SK-N-SH treated with all-trans-retinoic acid at 6 μM for 48 hours (cell line): Measurements from ENCODE around the gene EMSY.
A peak's percentile ranks its signal among the peaks of the same experiment; 100 is the strongest.

Source experiments
- ATAC-seq: fragments of 200-7000 bp; cut with Tn5 transposase; 3 replicates; pipeline ENCODE4 v1.9.1; 2020; ENCODE audit warnings: mild to moderate bottlenecking, moderate library complexity
- ARNTL ChIP-seq: fragments of 450-650 bp; formaldehyde crosslinking; IDR thresholded peaks from 2 replicates; pipeline ENCODE4 v1.5.0; 2020; ENCODE audit warnings: low read depth, mild to moderate bottlenecking, moderate library complexity, borderline replicate concordance
- CSDC2 ChIP-seq: fragments of 250-450 bp; sonication (Bioruptor Pico); IDR thresholded peaks from 2 replicates; pipeline ENCODE4 v1.5.0; 2020; ENCODE audit warnings: mild to moderate bottlenecking, moderate library complexity
- ESRRG ChIP-seq: fragments of 250-450 bp; sonication (Bioruptor Pico); IDR thresholded peaks from 2 replicates; pipeline ENCODE4 v1.6.1; 2021; ENCODE audit warnings: mild to moderate bottlenecking
- GLIS3 ChIP-seq: fragments of 250-450 bp; sonication (Bioruptor Pico); IDR thresholded peaks from 2 replicates; pipeline ENCODE4 v1.5.0; 2020; ENCODE audit warnings: mild to moderate bottlenecking, moderate library complexity
- PPARA ChIP-seq: fragments of 250-450 bp; sonication (Bioruptor Pico); IDR thresholded peaks from 2 replicates; pipeline ENCODE4 v1.5.0; 2020; ENCODE audit warnings: mild to moderate bottlenecking, borderline replicate concordance
- TCF4 ChIP-seq: fragments of 250-450 bp; sonication (Bioruptor Pico); IDR thresholded peaks from 2 replicates; pipeline ENCODE4 v1.8.0; 2021; ENCODE audit warnings: mild to moderate bottlenecking, moderate library complexity, borderline replicate concordance
- ZFP3 ChIP-seq: fragments of 250-450 bp; sonication (Bioruptor Pico); IDR thresholded peaks from 2 replicates; pipeline ENCODE4 v1.5.0; 2020; ENCODE audit warnings: mild to moderate bottlenecking, moderate library complexity
- ZFP30 ChIP-seq: fragments of 450-650 bp; formaldehyde crosslinking; IDR thresholded peaks from 2 replicates; pipeline ENCODE4 v1.5.0; 2022; ENCODE audit warnings: mild to moderate bottlenecking, moderate library complexity
- TF ChIP-seq, protein P1 (sequence below): fragments of 250-450 bp; sonication (Bioruptor Pico); IDR thresholded peaks from 2 replicates; pipeline ENCODE4 v1.5.0; 2020; ENCODE audit warnings: mild to moderate bottlenecking, moderate library complexity
- TF ChIP-seq, protein P2 (sequence below): fragments of 250-450 bp; sonication (Bioruptor Pico); IDR thresholded peaks from 2 replicates; pipeline ENCODE4 v1.8.0; 2020; ENCODE audit warnings: mild to moderate bottlenecking, moderate library complexity, borderline replicate concordance
- TF ChIP-seq, protein P3 (sequence below): fragments of 250-450 bp; sonication (Bioruptor Pico); IDR thresholded peaks from 2 replicates; pipeline ENCODE4 v1.5.1; 2020; ENCODE audit warnings: low read depth, mild to moderate bottlenecking, moderate library complexity

The EMSY gene

DNA sequence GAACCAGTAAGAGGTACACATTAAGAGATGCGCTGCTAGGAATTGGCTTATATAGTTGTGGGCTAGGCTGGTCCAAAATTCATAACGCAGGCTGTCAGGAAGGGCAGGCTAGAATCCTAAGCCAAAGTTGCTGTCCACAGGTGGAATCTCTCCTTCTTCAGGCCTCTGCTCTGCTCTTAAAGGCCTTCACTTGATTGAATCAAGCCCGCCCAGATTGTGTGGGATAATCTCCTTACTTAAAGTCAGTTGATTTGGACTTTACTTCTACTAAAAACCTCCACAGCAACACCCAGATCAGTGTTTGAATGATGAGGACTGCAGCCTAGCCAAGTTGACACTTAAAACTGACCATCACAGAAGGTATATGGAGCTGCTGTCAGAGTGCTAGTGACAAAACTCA lies 156.9 kb downstream of the EMSY start:
- ATAC-seq: no peak
- TF ChIP-seq CSDC2 (CRISPR knock-in tag): no peak
- TF ChIP-seq GLIS3: no peak
- TF ChIP-seq ARNTL (CRISPR knock-in tag): no peak
- TF ChIP-seq ESRRG (CRISPR knock-in tag): no peak
- TF ChIP-seq ZFP3 (CRISPR knock-in tag): no peak
- TF ChIP-seq ZFP30: no peak
- TF ChIP-seq, protein P1, sequence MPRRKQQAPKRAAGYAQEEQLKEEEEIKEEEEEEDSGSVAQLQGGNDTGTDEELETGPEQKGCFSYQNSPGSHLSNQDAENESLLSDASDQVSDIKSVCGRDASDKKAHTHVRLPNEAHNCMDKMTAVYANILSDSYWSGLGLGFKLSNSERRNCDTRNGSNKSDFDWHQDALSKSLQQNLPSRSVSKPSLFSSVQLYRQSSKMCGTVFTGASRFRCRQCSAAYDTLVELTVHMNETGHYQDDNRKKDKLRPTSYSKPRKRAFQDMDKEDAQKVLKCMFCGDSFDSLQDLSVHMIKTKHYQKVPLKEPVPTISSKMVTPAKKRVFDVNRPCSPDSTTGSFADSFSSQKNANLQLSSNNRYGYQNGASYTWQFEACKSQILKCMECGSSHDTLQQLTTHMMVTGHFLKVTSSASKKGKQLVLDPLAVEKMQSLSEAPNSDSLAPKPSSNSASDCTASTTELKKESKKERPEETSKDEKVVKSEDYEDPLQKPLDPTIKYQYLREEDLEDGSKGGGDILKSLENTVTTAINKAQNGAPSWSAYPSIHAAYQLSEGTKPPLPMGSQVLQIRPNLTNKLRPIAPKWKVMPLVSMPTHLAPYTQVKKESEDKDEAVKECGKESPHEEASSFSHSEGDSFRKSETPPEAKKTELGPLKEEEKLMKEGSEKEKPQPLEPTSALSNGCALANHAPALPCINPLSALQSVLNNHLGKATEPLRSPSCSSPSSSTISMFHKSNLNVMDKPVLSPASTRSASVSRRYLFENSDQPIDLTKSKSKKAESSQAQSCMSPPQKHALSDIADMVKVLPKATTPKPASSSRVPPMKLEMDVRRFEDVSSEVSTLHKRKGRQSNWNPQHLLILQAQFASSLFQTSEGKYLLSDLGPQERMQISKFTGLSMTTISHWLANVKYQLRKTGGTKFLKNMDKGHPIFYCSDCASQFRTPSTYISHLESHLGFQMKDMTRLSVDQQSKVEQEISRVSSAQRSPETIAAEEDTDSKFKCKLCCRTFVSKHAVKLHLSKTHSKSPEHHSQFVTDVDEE (CRISPR knock-in tag): no peak
- TF ChIP-seq TCF4 (CRISPR knock-in tag): no peak
- TF ChIP-seq, protein P2, sequence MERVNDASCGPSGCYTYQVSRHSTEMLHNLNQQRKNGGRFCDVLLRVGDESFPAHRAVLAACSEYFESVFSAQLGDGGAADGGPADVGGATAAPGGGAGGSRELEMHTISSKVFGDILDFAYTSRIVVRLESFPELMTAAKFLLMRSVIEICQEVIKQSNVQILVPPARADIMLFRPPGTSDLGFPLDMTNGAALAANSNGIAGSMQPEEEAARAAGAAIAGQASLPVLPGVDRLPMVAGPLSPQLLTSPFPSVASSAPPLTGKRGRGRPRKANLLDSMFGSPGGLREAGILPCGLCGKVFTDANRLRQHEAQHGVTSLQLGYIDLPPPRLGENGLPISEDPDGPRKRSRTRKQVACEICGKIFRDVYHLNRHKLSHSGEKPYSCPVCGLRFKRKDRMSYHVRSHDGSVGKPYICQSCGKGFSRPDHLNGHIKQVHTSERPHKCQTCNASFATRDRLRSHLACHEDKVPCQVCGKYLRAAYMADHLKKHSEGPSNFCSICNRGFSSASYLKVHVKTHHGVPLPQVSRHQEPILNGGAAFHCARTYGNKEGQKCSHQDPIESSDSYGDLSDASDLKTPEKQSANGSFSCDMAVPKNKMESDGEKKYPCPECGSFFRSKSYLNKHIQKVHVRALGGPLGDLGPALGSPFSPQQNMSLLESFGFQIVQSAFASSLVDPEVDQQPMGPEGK (CRISPR knock-in tag): no peak
- TF ChIP-seq PPARA (CRISPR knock-in tag): no peak
- TF ChIP-seq, protein P3, sequence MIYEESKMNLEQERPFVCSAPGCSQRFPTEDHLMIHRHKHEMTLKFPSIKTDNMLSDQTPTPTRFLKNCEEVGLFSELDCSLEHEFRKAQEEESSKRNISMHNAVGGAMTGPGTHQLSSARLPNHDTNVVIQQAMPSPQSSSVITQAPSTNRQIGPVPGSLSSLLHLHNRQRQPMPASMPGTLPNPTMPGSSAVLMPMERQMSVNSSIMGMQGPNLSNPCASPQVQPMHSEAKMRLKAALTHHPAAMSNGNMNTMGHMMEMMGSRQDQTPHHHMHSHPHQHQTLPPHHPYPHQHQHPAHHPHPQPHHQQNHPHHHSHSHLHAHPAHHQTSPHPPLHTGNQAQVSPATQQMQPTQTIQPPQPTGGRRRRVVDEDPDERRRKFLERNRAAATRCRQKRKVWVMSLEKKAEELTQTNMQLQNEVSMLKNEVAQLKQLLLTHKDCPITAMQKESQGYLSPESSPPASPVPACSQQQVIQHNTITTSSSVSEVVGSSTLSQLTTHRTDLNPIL: no peak

DNA sequence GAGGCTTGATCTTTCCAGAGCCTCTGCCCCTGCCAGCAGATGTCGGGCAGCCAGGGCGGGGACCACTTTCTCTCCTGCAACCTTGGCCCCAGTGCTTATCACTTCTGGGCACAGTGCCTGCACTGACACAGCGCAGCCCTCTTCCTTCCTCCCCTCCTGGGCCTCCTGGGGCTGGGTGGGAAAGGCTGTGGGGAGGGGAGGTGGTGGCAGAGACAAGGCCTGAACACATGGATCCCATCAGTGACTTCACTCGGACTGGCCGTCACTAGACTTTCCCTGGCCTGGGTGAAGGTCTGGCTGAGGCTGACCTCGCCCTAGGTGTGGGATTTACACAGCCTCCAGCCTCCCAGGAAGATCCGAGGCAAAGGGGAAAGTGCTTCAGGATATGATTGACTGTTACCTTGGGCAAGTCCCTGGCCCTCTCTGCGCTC lies 157.6 kb downstream of the EMSY start:
- TF ChIP-seq, protein P2 (CRISPR knock-in tag): no peak
- TF ChIP-seq, protein P1 (CRISPR knock-in tag): peak; percentile 45; the same call in 1 of the 2 replicates
- TF ChIP-seq TCF4 (CRISPR knock-in tag): 0 out of 2 replicates have a peak, but pooled peaks have one; percentile 20
- ATAC-seq: peak; percentile 65
